CMK (cell line): ENCODE results near the gene LCTL.

Experiments
- DNase-seq: peaks from one replicate; pipeline ENCODE4 v3.0.0-alpha.2; 2010; ENCODE audit warnings: low read depth

LCTL gene, protein sequence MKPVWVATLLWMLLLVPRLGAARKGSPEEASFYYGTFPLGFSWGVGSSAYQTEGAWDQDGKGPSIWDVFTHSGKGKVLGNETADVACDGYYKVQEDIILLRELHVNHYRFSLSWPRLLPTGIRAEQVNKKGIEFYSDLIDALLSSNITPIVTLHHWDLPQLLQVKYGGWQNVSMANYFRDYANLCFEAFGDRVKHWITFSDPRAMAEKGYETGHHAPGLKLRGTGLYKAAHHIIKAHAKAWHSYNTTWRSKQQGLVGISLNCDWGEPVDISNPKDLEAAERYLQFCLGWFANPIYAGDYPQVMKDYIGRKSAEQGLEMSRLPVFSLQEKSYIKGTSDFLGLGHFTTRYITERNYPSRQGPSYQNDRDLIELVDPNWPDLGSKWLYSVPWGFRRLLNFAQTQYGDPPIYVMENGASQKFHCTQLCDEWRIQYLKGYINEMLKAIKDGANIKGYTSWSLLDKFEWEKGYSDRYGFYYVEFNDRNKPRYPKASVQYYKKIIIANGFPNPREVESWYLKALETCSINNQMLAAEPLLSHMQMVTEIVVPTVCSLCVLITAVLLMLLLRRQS

DNA sequence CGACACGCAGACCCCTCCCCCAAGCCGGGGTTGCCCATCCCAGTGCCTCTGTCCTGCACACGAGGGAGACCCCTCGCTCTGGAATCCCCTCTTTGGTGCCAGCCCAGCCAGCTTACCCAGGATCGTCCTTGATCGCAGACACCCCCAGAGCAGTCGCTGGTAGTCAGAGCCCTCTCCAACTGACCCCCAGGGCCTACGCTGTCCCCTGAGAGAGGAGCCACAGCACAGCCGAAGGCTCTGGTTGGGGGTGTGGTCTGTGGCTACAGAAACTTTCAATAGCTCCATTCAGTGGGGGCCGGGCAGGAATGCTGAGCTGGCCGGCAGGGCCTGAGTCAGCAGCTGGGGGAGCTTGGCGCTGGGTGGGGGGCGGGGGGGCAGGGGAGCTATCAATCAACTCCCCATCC is at the start of gene LCTL:
LCTL (minus strand) TSS at position 258 of the 404 bp plus-strand sequence. CDS start 633 bp downstream, outside the sequence.
- DNase-seq = no peak

- DNase-seq = no peak
Measured at GRCh38 chr15:66614951-66615760, 49.4 kb upstream of the LCTL start.

- no peak for DNase-seq
Measured at GRCh38 chr15:66614456-66614855, 48.7 kb upstream of the LCTL start.

DNA sequence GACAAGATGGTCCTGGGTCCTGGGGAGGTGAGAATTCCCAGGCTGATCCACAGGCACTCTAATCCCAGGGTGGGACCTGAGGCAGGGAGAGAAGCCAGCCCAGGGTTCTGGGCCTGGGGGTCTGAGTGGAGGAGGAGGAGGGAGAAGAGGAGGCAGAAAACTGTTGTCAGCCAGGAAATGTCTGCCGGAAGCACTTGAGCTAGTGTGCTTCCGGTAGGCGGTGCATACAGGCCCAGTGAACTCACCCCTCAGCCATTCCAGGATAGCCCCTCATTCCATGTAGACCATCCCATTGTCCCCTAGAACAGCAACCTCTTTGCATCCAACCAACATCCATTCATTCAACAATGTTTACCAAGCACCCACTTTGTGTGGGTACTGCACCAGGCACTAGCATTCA is 47.9 kb upstream of the LCTL start:
- no peak for DNase-seq

- no peak for DNase-seq
Measured at GRCh38 chr15:66611257-66612053, 45.7 kb upstream of the LCTL start.

- DNase-seq = no peak
Measured at GRCh38 chr15:66609876-66610275, 44.1 kb upstream of the LCTL start.

- DNase-seq = no peak
Measured at GRCh38 chr15:66608881-66609280, 43.1 kb upstream of the LCTL start.

- DNase-seq = no peak
Measured at GRCh38 chr15:66608159-66608558, 42.4 kb upstream of the LCTL start.

- peak; percentile 43 for DNase-seq
Measured at GRCh38 chr15:66603301-66604179, 37.7 kb upstream of the LCTL start.

GRCh38 chr15:66601521-66601920 is 35.7 kb upstream of the LCTL start:
- DNase-seq = no peak

DNA sequence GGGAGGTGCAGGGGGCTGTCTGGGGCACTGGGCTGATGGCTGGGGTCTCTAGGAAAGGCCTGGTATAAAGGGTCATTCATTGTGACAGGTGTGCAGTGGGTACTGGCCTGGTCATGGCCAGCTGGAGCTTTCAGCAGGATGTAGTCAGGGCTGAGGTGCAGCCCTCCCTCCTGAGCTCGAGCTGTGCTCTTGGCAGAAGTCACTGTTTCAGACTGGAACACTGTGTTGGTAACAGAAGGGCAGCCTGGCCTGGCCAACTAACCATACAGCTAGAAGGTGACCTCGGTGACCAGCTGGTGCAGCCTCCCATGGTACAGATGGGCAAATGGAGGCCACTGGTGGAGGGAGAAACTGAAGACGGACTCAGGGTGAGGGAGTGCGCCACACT is 34.4 kb upstream of the LCTL start:
- DNase-seq = no peak

DNA sequence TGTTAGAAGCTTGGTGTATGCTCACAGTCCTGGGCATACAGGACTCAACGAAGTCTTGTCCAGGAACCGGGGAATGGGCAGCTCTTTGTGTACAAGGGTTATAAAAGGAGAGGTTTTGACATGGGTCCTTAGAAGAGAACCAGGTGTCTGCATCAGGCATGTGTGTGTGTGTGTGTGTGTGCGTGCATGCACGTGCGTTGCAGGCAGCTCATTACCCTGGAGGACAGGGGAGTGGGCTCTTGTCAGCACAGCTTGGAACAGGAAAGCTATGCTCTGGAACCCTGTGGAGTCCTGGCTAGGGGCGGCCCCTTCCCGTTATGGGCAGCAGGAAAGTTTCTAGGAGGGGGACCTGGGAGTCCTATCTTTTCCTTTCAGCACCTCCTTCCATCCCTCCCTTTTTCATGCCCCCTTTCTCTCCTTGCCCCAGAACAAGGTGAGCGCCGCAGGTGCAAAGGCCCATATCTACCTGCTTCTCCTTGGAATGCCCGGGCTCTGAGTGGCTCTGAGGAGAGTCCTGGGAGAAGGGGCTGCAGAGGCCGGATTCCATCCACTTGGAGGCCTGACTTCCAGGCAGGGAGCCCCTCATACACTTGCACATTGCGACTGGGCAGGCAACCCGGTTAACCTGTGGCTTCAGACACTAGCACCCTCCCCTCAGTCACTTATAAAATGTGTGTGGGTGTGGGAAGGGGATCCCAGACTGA is 33.9 kb upstream of the LCTL start:
- no peak for DNase-seq

GRCh38 chr15:66598095-66598815 is 32.5 kb upstream of the LCTL start:
- no peak for DNase-seq

GRCh38 chr15:66595931-66596545 is 30.2 kb upstream of the LCTL start:
- no peak for DNase-seq

GRCh38 chr15:66595332-66595731 is 29.5 kb upstream of the LCTL start:
- no peak for DNase-seq

DNA sequence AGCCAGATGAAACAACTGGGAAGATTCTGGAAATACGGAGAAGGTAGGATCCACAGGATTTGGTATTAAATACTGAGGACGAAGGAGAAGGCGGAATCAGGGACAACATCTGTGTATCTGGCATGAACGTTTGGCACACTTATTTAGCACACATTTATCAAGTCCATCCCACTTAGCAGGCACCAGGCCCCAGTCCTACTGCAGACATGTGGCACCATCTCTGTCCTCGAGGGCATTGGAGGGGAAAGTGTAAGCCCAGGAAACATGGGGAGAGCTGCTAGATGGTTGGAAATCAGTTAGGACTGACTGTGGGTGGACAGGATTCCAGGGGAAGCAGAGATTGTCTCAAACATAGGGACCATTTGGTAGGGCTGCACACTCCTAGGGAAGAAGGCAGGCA is 29.0 kb upstream of the LCTL start:
- no peak for DNase-seq

DNA sequence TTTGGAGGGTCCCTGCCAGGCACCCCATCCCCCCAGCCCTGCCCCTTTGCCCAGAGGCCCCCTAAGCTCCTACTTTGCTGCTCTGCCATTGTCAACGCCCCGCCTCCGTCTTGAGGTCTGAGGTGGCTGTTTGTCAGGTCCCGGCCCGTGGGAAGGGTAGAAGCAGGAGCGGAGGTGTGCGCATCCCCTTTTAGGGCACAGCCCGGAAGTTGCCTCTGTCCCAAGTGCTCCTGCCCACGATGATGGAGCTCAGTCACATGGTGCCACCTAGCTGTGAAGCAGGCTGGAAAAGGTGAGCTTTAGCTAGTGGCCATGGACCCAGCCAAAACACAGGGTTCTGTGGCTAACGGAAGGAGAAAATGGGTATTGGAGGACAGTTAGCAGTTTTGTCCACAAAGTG is 28.5 kb upstream of the LCTL start:
- no peak for DNase-seq

DNA sequence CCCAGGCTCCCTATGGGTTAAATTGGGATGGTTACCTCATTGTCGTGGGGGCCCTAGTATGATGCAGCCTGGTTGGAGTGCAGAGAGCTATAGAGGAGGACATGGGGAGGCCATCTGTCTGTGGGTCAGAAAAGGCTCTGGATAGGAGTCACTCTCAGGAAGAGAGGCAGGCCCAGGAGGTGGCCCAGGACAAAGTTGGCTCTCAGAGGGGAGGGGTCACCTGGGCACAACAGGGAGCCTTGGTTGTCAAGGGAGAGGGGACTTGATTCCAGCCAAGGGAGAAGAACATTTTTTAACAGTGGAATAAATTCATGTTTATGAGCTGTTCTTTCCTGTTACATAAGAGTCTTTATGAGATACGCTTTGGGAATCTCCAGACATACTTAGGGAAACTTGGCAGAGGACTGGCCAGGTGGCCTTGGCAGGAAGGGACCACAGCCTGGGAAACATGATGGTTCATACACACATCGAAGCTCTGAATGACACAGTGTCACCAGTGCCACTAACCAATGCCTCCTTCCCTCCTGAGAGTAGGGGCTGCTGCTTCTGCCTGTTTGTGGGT is 27.5 kb upstream of the LCTL start:
- no peak for DNase-seq
